ENCODE measurements around the gene C1QTNF8. TPM values are rescaled to one million over a fixed set of nuclear protein-coding genes. Genes with fewer than 3 reads are reported as not detected.

Gene C1QTNF8
- total and polyA plus RNA-seq, 2 of the 13 experiments (the other 11 are each of a cell fraction or from before 2014, with no cell fraction given), result 0.09 TPM; not detected in 1

DNA sequence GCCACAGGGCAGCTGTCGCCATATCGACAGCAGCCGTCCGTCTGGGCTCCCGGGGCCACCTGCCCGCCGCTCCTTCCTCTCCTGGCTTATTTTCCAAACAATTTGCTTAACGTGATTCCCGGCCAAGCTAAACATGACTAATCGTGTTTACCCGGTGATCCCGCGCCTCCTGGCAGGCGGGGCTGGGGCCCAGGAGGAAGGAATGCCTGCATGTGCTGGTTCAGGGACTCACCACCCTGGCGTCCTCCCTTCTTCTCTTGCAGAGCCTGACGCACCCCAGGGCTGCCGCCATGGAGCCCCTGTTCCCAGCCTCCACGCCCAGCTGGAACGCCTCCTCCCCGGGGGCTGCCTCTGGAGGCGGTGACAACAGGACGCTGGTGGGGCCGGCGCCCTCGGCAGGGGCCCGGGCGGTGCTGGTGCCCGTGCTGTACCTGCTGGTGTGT is 17.4 kb downstream of the C1QTNF8 start (continued):
- TF ChIP-seq, protein P1, sequence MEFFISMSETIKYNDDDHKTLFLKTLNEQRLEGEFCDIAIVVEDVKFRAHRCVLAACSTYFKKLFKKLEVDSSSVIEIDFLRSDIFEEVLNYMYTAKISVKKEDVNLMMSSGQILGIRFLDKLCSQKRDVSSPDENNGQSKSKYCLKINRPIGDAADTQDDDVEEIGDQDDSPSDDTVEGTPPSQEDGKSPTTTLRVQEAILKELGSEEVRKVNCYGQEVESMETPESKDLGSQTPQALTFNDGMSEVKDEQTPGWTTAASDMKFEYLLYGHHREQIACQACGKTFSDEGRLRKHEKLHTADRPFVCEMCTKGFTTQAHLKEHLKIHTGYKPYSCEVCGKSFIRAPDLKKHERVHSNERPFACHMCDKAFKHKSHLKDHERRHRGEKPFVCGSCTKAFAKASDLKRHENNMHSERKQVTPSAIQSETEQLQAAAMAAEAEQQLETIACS (CRISPR knock-in tag; IDR thresholded peaks at IDR 0.05), result 0 out of 2 replicates have a peak, but pooled peaks have one; percentile 31
- no peak for TF ChIP-seq PCBP2 (optimal IDR thresholded peaks at IDR 0.05; ENCODE audit: low read depth, low read length, poor library complexity, severe bottlenecking)
- TF ChIP-seq ELK4 (CRISPR knock-in tag; IDR thresholded peaks at IDR 0.05; ENCODE audit: borderline replicate concordance), result no peak
- peak; percentile 32; the same call in 1 of the 2 replicates for TF ChIP-seq GATA4 (IDR thresholded peaks at IDR 0.05; ENCODE audit: borderline replicate concordance, low read depth)
- TF ChIP-seq, protein P2, sequence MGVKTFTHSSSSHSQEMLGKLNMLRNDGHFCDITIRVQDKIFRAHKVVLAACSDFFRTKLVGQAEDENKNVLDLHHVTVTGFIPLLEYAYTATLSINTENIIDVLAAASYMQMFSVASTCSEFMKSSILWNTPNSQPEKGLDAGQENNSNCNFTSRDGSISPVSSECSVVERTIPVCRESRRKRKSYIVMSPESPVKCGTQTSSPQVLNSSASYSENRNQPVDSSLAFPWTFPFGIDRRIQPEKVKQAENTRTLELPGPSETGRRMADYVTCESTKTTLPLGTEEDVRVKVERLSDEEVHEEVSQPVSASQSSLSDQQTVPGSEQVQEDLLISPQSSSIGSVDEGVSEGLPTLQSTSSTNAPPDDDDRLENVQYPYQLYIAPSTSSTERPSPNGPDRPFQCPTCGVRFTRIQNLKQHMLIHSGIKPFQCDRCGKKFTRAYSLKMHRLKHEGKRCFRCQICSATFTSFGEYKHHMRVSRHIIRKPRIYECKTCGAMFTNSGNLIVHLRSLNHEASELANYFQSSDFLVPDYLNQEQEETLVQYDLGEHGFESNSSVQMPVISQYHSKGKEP (CRISPR knock-in tag; IDR thresholded peaks at IDR 0.05), result peak; percentile 25; the same call in 1 of the 2 replicates
- TF ChIP-seq SRY (CRISPR knock-in tag; IDR thresholded peaks at IDR 0.05), result peak; percentile 84; the same call in 1 of the 2 replicates
- no peak for TF ChIP-seq KDM1A (CRISPR knock-in tag; IDR thresholded peaks at IDR 0.05)
- TF ChIP-seq ZNF7 (CRISPR knock-in tag; IDR thresholded peaks at IDR 0.05), result no peak
- TF ChIP-seq ASH2L (IDR thresholded peaks at IDR 0.05; ENCODE audit: insufficient read length, low read depth, low read length), result no peak
- no peak for TF ChIP-seq IRX3 (CRISPR knock-in tag; IDR thresholded peaks at IDR 0.05; ENCODE audit: borderline replicate concordance, low read depth)
- TF ChIP-seq, protein P3, sequence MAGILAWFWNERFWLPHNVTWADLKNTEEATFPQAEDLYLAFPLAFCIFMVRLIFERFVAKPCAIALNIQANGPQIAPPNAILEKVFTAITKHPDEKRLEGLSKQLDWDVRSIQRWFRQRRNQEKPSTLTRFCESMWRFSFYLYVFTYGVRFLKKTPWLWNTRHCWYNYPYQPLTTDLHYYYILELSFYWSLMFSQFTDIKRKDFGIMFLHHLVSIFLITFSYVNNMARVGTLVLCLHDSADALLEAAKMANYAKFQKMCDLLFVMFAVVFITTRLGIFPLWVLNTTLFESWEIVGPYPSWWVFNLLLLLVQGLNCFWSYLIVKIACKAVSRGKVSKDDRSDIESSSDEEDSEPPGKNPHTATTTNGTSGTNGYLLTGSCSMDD (CRISPR knock-in tag; IDR thresholded peaks at IDR 0.05), result peak; percentile 80; the same call in 1 of the 2 replicates
- TF ChIP-seq GABPB1 (CRISPR knock-in tag; IDR thresholded peaks at IDR 0.05), result peak; percentile 82
- TF ChIP-seq HOXA9 (CRISPR knock-in tag; IDR thresholded peaks at IDR 0.05; ENCODE audit: borderline replicate concordance), result 0 out of 2 replicates have a peak, but pooled peaks have one; percentile 47
- TF ChIP-seq, protein P4, sequence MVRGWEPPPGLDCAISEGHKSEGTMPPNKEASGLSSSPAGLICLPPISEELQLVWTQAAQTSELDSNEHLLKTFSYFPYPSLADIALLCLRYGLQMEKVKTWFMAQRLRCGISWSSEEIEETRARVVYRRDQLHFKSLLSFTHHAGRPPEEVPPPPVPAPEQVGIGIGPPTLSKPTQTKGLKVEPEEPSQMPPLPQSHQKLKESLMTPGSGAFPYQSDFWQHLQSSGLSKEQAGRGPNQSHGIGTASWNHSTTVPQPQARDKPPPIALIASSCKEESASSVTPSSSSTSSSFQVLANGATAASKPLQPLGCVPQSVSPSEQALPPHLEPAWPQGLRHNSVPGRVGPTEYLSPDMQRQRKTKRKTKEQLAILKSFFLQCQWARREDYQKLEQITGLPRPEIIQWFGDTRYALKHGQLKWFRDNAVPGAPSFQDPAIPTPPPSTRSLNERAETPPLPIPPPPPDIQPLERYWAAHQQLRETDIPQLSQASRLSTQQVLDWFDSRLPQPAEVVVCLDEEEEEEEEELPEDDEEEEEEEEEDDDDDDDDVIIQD (CRISPR knock-in tag; IDR thresholded peaks at IDR 0.05; ENCODE audit: low read depth), result peak; percentile 70; the same call in 1 of the 2 replicates
- TF ChIP-seq TEF (CRISPR knock-in tag; IDR thresholded peaks at IDR 0.05), result peak; percentile 66; the same call in 1 of the 2 replicates
- TF ChIP-seq, protein P5, sequence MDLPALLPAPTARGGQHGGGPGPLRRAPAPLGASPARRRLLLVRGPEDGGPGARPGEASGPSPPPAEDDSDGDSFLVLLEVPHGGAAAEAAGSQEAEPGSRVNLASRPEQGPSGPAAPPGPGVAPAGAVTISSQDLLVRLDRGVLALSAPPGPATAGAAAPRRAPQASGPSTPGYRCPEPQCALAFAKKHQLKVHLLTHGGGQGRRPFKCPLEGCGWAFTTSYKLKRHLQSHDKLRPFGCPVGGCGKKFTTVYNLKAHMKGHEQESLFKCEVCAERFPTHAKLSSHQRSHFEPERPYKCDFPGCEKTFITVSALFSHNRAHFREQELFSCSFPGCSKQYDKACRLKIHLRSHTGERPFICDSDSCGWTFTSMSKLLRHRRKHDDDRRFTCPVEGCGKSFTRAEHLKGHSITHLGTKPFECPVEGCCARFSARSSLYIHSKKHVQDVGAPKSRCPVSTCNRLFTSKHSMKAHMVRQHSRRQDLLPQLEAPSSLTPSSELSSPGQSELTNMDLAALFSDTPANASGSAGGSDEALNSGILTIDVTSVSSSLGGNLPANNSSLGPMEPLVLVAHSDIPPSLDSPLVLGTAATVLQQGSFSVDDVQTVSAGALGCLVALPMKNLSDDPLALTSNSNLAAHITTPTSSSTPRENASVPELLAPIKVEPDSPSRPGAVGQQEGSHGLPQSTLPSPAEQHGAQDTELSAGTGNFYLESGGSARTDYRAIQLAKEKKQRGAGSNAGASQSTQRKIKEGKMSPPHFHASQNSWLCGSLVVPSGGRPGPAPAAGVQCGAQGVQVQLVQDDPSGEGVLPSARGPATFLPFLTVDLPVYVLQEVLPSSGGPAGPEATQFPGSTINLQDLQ (CRISPR knock-in tag; IDR thresholded peaks at IDR 0.05), result peak; percentile 90
- TF ChIP-seq JUN (CRISPR knock-in tag; IDR thresholded peaks at IDR 0.05), result peak; percentile 86
- no peak for TF ChIP-seq SMAD1 (CRISPR knock-in tag; IDR thresholded peaks at IDR 0.05; ENCODE audit: borderline replicate concordance, low read depth)
- TF ChIP-seq ZFP36L1 (CRISPR knock-in tag; IDR thresholded peaks at IDR 0.05), result 0 out of 2 replicates have a peak, but pooled peaks have one; percentile 72
